Transverse colon (tissue), 4 donors: ENCODE measurements around the gene TRIM31. TPM values are rescaled to one million over a fixed set of nuclear protein-coding genes. Genes with fewer than 3 reads are reported as not detected.

Source experiments
- DNase-seq: peaks from one replicate; pipeline ENCODE4 v3.0.0-alpha.2; 2019
- H3K27ac ChIP-seq, 4 donors: fragments of 200-600 bp; sonication (generic); 2 replicates each; pipeline ENCODE4 v1.5.1; 2016 to 2018; ENCODE audit warnings: inconsistent platforms in 4 of 4
- H3K27me3 ChIP-seq: fragments of 200-600 bp; sonication (generic); 2 replicates; pipeline ENCODE4 v1.5.1; 2017; ENCODE audit warnings: inconsistent platforms
- H3K36me3 ChIP-seq, 4 donors: fragments of 200-600 bp; sonication (generic); 2 replicates each; pipeline ENCODE4 v1.5.1; 2017 to 2019; ENCODE audit warnings: inconsistent platforms in 4 of 4
- H3K4me1 ChIP-seq, 4 donors: fragments of 200-600 bp; sonication (generic); 2 replicates each; pipeline ENCODE4 v1.5.1; 2017 to 2020; ENCODE audit warnings: inconsistent platforms in 4 of 4
- H3K4me3 ChIP-seq, 4 donors: fragments of 200-600 bp; sonication (generic); 1 replicate in 1 of 4; 2 replicates in 3 of 4; pipeline versions ENCODE4 v1.5.1 to v1.6.1; 2017 to 2019; ENCODE audit warnings: inconsistent platforms in 4 of 4
- H3K9me3 ChIP-seq, 2 donors: fragments of 200-600 bp; sonication (generic); 2 replicates each; pipeline ENCODE4 v1.5.1; 2017 to 2019; ENCODE audit warnings: inconsistent platforms in 2 of 2
- CTCF ChIP-seq, 5 experiments: fragments of 200-600 bp in 3 of 5; fragments of 450-650 bp in 2 of 5; sonication (generic) in 3 of 5; IDR thresholded peaks; 1 replicate in 2 of 5; 2 replicates in 3 of 5; pipeline ENCODE4 v1.5.1; 2016 to 2017; ENCODE audit warnings: antibody characterized with exemption in 5 of 5, inconsistent platforms in 3 of 5, mild to moderate bottlenecking in 2 of 5, moderate library complexity in 1 of 5
- EP300 ChIP-seq: sonication (generic); formaldehyde crosslinking; IDR thresholded peaks from one replicate; pipeline ENCODE4 v1.6.1; 2017; ENCODE audit warnings: antibody characterized with exemption, low read depth
- POLR2A ChIP-seq: fragments of 450-650 bp; IDR thresholded peaks from one replicate; pipeline ENCODE4 v1.6.1; 2016; ENCODE audit warnings: antibody characterized with exemption, mild to moderate bottlenecking, moderate library complexity
- POLR2AphosphoS5 ChIP-seq, 3 donors: sonication (generic); formaldehyde crosslinking; IDR thresholded peaks; one replicate each; pipeline ENCODE4 v1.6.1; 2016; ENCODE audit warnings: antibody characterized with exemption in 3 of 3
- WGBS, 2 donors: methylation state at CpG; one replicate each; pipeline ENCODE4 v1.1.5; 2018; ENCODE audit warnings: low coverage in 1 of 2; 5-methylcytosine and 5-hydroxymethylcytosine counted together
- in situ Hi-C, 4 donors: fragments of 200-750 bp; cut with MboI; loops; one replicate each; pipeline versions ENCODE4 v1.15.0 to v1.15.1; 2017; ENCODE audit warnings: low sequenced_read_pairs in 3 of 4, low pct_ligation_motif_present in 1 of 4, low pct_unique_long_range_greater_than_20kb in 1 of 4
- intact Hi-C: fragments of 100-400 bp; cut with DNase I; formaldehyde crosslinking; loops from one replicate; pipeline ENCODE4 v1.15.1; 2023; ENCODE audit warnings: low total_unique reads
- total RNA-seq, 4 donors: library from RNA; depleted of rRNA; stranded (reverse); fragments of >200 nt; gene quantifications; one replicate each; pipeline ENCODE4 v1.1.0, GENCODE V29; 2016

TRIM31 gene
- total RNA-seq, 4 donors from 2014 or later: 3.4 to 221 (median 151) TPM

GRCh38 chr6:30149858-30150550 is 37.1 kb upstream of the TRIM31 start:
- Histone ChIP-seq H3K27ac (no peak overlapping the region), H3K27me3 (peaks cover 6% of the 10 kb centered on the region), H3K4me3 (no peak overlapping the region), H3K36me3 (no peaks in the 10 kb centered on the region), H3K4me1 (peaks cover 0 to 19% (median 10%) of the 10 kb centered on the region in 4 donors), H3K9me3 (no peaks in the 10 kb centered on the region)
- 71 to 77% methylated on average over 5 to 7 of the region's 7 CpGs for WGBS, 2 donors
- DNase-seq: no peak
- no peak for TF ChIP-seq POLR2AphosphoS5 (IDR thresholded peaks at IDR 0.05)
- TF ChIP-seq CTCF (IDR thresholded peaks at IDR 0.05): no peak
- no peak for TF ChIP-seq POLR2A
- no peak for TF ChIP-seq EP300
- in situ Hi-C loops: no loop called here
- intact Hi-C loops: no loop called here

GRCh38 chr6:30149234-30149633 is 36.3 kb upstream of the TRIM31 start:
- peaks cover 2 to 17% (median 5%) of the 10 kb centered on the region in 4 donors for H3K4me1 ChIP-seq
- WGBS, 2 donors: 44 to 61% methylated on average over 3 of the region's 3 CpGs
- no peaks in the 10 kb centered on the region for H3K9me3 ChIP-seq
- intact Hi-C loops (no loop called here), in situ Hi-C loops (no loop called here)
- H3K27me3 ChIP-seq: peaks cover 6% of the 10 kb centered on the region
- DNase-seq: no peak
- H3K27ac ChIP-seq: no peak overlapping the region
- no peaks in the 10 kb centered on the region for H3K36me3 ChIP-seq
- no peak for TF ChIP-seq CTCF (IDR thresholded peaks at IDR 0.05)
- TF ChIP-seq POLR2A: no peak
- no peak for TF ChIP-seq EP300
- no peak for TF ChIP-seq POLR2AphosphoS5 (IDR thresholded peaks at IDR 0.05)
- no peak overlapping the region for H3K4me3 ChIP-seq

GRCh38 chr6:30147096-30147495 is 34.2 kb upstream of the TRIM31 start:
- Histone ChIP-seq H3K4me3 (no peak overlapping the region), H3K27ac (no peak overlapping the region), H3K27me3 (peaks cover 6% of the 10 kb centered on the region), H3K4me1 (peaks cover 0 to 21% (median 5%) of the 10 kb centered on the region in 4 donors), H3K36me3 (no peaks in the 10 kb centered on the region), H3K9me3 (no peaks in the 10 kb centered on the region)
- in situ Hi-C loops: no loop called here
- TF ChIP-seq POLR2AphosphoS5 (IDR thresholded peaks at IDR 0.05) (no peak), CTCF (IDR thresholded peaks at IDR 0.05) (no peak), POLR2A (no peak), EP300 (no peak)
- WGBS, 2 donors: 63% methylated on average over 3 of the region's 3 CpGs; no CpG with 5 or more reads in 1 of the 2 donors
- DNase-seq: no peak
- intact Hi-C loops: no loop called here

GRCh38 chr6:30145818-30146217 is 32.9 kb upstream of the TRIM31 start:
- in situ Hi-C loops: no loop called here
- intact Hi-C loops: no loop called here
- H3K27ac ChIP-seq: no peak overlapping the region
- TF ChIP-seq POLR2AphosphoS5 (IDR thresholded peaks at IDR 0.05) (no peak), CTCF (IDR thresholded peaks at IDR 0.05) (no peak)
- peaks cover 6% of the 10 kb centered on the region for H3K27me3 ChIP-seq
- no peaks in the 10 kb centered on the region for H3K36me3 ChIP-seq
- DNase-seq: no peak
- no peaks in the 10 kb centered on the region for H3K9me3 ChIP-seq
- peaks cover 0 to 13% (median 5%) of the 10 kb centered on the region in 4 donors for H3K4me1 ChIP-seq
- 20 to 68% methylated on average over 1 to 7 of the region's 7 CpGs for WGBS, 2 donors
- no peak overlapping the region for H3K4me3 ChIP-seq
